DOHH2 (cell line): Measurements from ENCODE around the gene NAE1.

Experiments
- H3F3A ChIP-seq: fragments of 200-600 bp; sonication (generic), shearing (Covaris generic); 2 replicates; pipeline ENCODE4 v1.6.0; 2016; ENCODE audit warnings: antibody characterized with exemption, mild to moderate bottlenecking; ENCODE audit not compliant: control insufficient read depth, insufficient read depth
- H3K27ac ChIP-seq: fragments of 200-600 bp; sonication (generic); 2 replicates; pipeline ENCODE4 v1.5.1; 2014; ENCODE audit warnings: low read depth, mild to moderate bottlenecking, low read length, moderate library complexity
- H3K27me3 ChIP-seq: fragments of 200-600 bp; sonication (generic); 2 replicates; pipeline ENCODE4 v1.6.1; 2014; ENCODE audit warnings: mild to moderate bottlenecking, low read length, mixed read lengths; ENCODE audit not compliant: control insufficient read depth
- H3K36me3 ChIP-seq: fragments of 200-600 bp; sonication (generic); 2 replicates; pipeline ENCODE4 v1.6.1; 2014; ENCODE audit warnings: mild to moderate bottlenecking, low read length, moderate library complexity, mixed read lengths; ENCODE audit not compliant: control insufficient read depth
- H3K4me1 ChIP-seq: fragments of 200-600 bp; sonication (generic); 2 replicates; pipeline ENCODE4 v1.6.1; 2014; ENCODE audit warnings: mild to moderate bottlenecking, low read length, mixed read lengths; ENCODE audit not compliant: control insufficient read depth
- H3K4me2 ChIP-seq: fragments of 200-600 bp; sonication (generic); 2 replicates; pipeline ENCODE4 v1.6.0; 2014; ENCODE audit warnings: mild to moderate bottlenecking, low read length, moderate library complexity
- H3K4me3 ChIP-seq: fragments of 200-600 bp; sonication (generic); 2 replicates; pipeline ENCODE4 v1.5.1; 2014; ENCODE audit warnings: mild to moderate bottlenecking, low read length, mixed read lengths
- H3K79me2 ChIP-seq: fragments of 200-600 bp; sonication (generic); 2 replicates; pipeline ENCODE4 v1.6.1; 2014; ENCODE audit warnings: mild to moderate bottlenecking, low read length, mixed read lengths; ENCODE audit not compliant: control insufficient read depth
- H3K9me2 ChIP-seq: fragments of 200-600 bp; sonication (generic); replicated peaks from 2 replicates; pipeline ENCODE4 v1.6.1; 2014; ENCODE audit warnings: mild to moderate bottlenecking, low read length, mixed read lengths; ENCODE audit not compliant: control insufficient read depth
- H3K9me3 ChIP-seq: fragments of 200-600 bp; sonication (generic); 2 replicates; pipeline ENCODE4 v1.6.1; 2014; ENCODE audit warnings: antibody characterized with exemption, low read length, mixed read lengths; ENCODE audit not compliant: control insufficient read depth, insufficient read depth
- H4K20me1 ChIP-seq: fragments of 200-600 bp; sonication (generic); 2 replicates; pipeline ENCODE4 v1.6.0; 2014; ENCODE audit warnings: low read depth, mild to moderate bottlenecking, antibody characterized with exemption, low read length, moderate library complexity; ENCODE audit not compliant: control insufficient read depth, insufficient read depth
- EZH2phosphoT487 ChIP-seq: fragments of 200-600 bp; sonication (generic); IDR thresholded peaks from 2 replicates; pipeline ENCODE4 v1.6.1; 2017; ENCODE audit warnings: borderline replicate concordance, mild to moderate bottlenecking, antibody characterized with exemption, low read length, moderate library complexity, mixed read lengths
- TF ChIP-seq, protein P1 (sequence below): fragments of 200-600 bp; sonication (generic); IDR thresholded peaks from one replicate; pipeline ENCODE4 v1.5.1; 2014; ENCODE audit warnings: antibody characterized with exemption, mild to moderate bottlenecking, low read depth, low read length; ENCODE audit not compliant: poor library complexity, severe bottlenecking

NAE1 gene

DNA sequence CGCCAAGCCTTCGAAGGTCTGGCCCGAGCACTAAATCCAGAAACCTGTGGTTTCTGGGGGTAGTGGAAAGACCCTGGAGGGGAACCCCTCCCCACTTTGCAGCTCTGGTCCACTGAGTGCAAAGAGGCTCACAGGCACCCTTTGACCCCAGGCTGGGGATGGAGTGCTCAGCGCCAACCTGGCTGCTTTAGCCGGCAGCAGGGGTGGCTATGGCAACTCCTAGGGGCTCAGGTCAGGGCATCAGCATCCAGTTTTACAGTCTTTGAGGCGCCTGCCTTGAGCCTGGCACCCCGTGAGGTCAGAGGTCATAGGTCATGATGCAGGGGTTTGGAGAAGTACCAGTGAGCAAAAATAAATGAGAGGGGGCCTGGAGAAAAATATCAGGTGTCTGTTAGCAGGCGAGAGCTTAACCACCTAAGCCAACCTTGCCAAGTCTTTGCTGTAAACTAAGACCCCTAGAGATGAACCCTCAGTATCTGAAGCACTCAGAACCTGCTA, 31.3 kb upstream of the NAE1 start:
- TF ChIP-seq, protein P1, sequence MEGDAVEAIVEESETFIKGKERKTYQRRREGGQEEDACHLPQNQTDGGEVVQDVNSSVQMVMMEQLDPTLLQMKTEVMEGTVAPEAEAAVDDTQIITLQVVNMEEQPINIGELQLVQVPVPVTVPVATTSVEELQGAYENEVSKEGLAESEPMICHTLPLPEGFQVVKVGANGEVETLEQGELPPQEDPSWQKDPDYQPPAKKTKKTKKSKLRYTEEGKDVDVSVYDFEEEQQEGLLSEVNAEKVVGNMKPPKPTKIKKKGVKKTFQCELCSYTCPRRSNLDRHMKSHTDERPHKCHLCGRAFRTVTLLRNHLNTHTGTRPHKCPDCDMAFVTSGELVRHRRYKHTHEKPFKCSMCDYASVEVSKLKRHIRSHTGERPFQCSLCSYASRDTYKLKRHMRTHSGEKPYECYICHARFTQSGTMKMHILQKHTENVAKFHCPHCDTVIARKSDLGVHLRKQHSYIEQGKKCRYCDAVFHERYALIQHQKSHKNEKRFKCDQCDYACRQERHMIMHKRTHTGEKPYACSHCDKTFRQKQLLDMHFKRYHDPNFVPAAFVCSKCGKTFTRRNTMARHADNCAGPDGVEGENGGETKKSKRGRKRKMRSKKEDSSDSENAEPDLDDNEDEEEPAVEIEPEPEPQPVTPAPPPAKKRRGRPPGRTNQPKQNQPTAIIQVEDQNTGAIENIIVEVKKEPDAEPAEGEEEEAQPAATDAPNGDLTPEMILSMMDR: no peak
- no peak for TF ChIP-seq EZH2phosphoT487
- Histone ChIP-seq H3K27me3 (no peaks in the 10 kb centered on the region), H4K20me1 (no peaks in the 10 kb centered on the region), H3K36me3 (no peaks in the 10 kb centered on the region), H3K4me2 (no peak overlapping the region), H3K27ac (no peak overlapping the region), H3F3A (no peaks in the 10 kb centered on the region), H3K9me3 (no peaks in the 10 kb centered on the region), H3K4me3 (no peak overlapping the region), H3K9me2 (no peaks in the 10 kb centered on the region), H3K79me2 (no peaks in the 10 kb centered on the region), H3K4me1 (peaks cover 5% of the 10 kb centered on the region)

DNA sequence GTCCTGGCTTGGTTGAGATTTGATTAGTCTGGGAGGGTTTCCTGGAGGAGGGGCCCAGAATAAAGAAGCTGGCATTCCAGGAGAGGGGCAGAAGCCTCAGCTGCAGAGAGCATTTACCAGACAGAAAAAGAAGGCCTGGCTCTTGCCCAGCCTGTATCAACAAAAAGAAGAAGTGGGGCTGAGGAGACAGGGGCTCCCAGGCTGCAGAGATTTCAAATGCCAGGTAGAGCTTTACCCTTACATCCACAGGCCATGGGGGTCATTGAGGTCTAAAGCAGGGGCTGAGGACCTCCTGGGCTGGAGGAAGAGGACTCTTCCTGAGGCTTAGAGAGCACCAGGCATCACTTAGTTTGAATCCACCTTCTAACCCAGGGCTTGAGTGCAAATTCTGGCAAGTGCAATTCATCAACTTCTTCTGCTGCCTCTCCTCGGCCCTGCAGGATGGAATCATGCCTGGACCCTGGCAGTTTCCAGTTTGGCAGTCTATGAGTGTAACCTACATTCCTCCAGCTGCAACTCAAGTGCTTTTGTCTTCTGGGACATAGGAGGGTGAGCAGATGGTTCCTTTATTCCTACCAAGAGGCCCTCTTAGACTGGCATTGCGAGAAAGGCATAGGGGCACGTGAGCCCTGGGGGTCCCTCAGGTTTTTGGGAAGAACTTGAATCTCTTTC, 28.8 kb upstream of the NAE1 start:
- TF ChIP-seq EZH2phosphoT487: no peak
- TF ChIP-seq, protein P1: no peak
- Histone ChIP-seq H3K9me2 (no peaks in the 10 kb centered on the region), H3K9me3 (no peaks in the 10 kb centered on the region), H3K36me3 (no peaks in the 10 kb centered on the region), H3K79me2 (no peaks in the 10 kb centered on the region), H3K27me3 (no peaks in the 10 kb centered on the region), H3K4me1 (peaks cover 7% of the 10 kb centered on the region), H3K4me3 (no peak overlapping the region), H4K20me1 (no peaks in the 10 kb centered on the region), H3F3A (no peaks in the 10 kb centered on the region), H3K4me2 (no peak overlapping the region), H3K27ac (no peak overlapping the region)

DNA sequence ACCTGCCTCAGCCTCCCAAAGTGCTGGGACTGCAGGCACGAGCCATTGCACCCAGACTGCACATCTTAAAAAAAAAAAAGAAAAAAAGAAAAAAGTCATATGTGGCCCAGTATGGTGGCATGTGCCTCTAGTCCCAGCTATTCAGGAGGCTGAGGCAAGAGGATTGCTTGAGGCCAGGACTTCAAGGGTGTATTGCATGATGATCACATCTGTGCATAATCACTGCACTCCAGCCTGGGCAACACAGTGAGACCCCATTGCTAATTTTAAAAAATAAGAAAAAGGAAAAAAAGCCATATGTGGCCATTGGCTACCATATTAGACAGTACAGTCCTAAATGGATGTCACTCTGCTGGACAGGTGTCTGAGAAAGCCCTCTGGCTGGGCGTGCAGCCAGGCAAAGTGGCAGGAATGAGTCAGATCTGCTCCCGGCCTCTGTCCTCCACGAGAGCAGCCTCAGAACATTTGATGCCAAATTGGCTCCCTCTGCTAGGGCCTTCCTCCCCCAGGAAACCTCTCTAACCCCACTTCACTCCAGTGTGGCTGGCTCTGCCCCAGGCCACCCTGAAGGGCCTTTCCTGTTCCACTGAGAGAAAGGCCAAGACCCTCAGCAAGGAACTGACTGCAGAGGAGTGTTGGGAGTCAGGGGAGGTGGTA, 28.1 kb upstream of the NAE1 start:
- Histone ChIP-seq H3K4me1 (peaks cover 7% of the 10 kb centered on the region), H3K79me2 (no peaks in the 10 kb centered on the region), H4K20me1 (no peaks in the 10 kb centered on the region), H3F3A (no peaks in the 10 kb centered on the region), H3K27ac (no peak overlapping the region), H3K36me3 (no peaks in the 10 kb centered on the region), H3K27me3 (no peaks in the 10 kb centered on the region), H3K9me2 (no peaks in the 10 kb centered on the region), H3K4me2 (no peak overlapping the region), H3K4me3 (no peak overlapping the region), H3K9me3 (no peaks in the 10 kb centered on the region)
- TF ChIP-seq, protein P1: no peak
- no peak for TF ChIP-seq EZH2phosphoT487
